A549 (cell line): ENCODE data around the gene CUZD1. TPM values are rescaled to one million over a fixed set of nuclear protein-coding genes. Genes with fewer than 3 reads are reported as not detected.

ENCODE experiments used
- ATAC-seq, 2 experiments: fragments of 200-7000 bp in 1 of 2; fragments of >200 bp in 1 of 2; cut with Nextera tagmentation in 1 of 2; cut with Tn5 transposase in 1 of 2; 3 replicates each; pipeline versions ENCODE4 v1.8.0 to v1.9.1; 2018 to 2020; ENCODE audit warnings: mild to moderate bottlenecking in 1 of 2, moderate library complexity in 1 of 2
- CTCF ChIA-PET: fragments of 300-600 bp; sonication (Branson Sonifier 250); formaldehyde crosslinking; extraction: SDS; loops from one replicate; lab custom pipeline; 2021; ENCODE audit warnings: antibody characterized with exemption, inconsistent platforms; lab: Yijun Ruan, JAX
- POLR2A ChIA-PET: fragments of 350-600 bp; formaldehyde crosslinking; extraction: SDS; loops from one replicate; lab custom pipeline; 2021; ENCODE audit warnings: antibody characterized with exemption, inconsistent platforms; lab: Yijun Ruan, JAX
- DNase-seq, 2 experiments: peaks; one replicate each; pipeline versions ENCODE4 v3.0.0 to v3.0.0-alpha.2; 2011 to 2016; ENCODE audit warnings: low read depth in 1 of 2, low spot score in 1 of 2
- FAIRE-seq: peaks from 2 replicates; lab custom pipeline; 2011; peaks lifted over from hg19 to GRCh38; lab: Jason Lieb, UNC
- H3K27ac ChIP-seq, 2 experiments: fragments of >200 bp; sonication (Bioruptor Twin); formaldehyde crosslinking; 3 replicates each; pipeline ENCODE4 v1.5.1; 2016 to 2017
- H3K4me1 ChIP-seq: fragments of >200 bp; sonication (Bioruptor Twin); formaldehyde crosslinking; 3 replicates; pipeline ENCODE4 v1.6.1; 2016
- H3K4me2 ChIP-seq: fragments of >200 bp; sonication (Bioruptor Twin); formaldehyde crosslinking; 3 replicates; pipeline ENCODE4 v1.6.1; 2016
- H3K4me3 ChIP-seq: fragments of >200 bp; sonication (Bioruptor Twin); formaldehyde crosslinking; 3 replicates; pipeline ENCODE4 v1.5.1; 2016
- H3K9me3 ChIP-seq: fragments of >200 bp; sonication (Bioruptor Twin); formaldehyde crosslinking; 3 replicates; pipeline ENCODE4 v1.6.1; 2016
- BCL3 ChIP-seq: fragments of >200 bp; sonication (Bioruptor Twin); formaldehyde crosslinking; IDR thresholded peaks from 3 replicates; pipeline ENCODE4 v1.6.1; 2016
- BHLHE40 ChIP-seq: IDR thresholded peaks from 2 replicates; pipeline ENCODE4 v1.6.1; 2012; ENCODE audit warnings: low read depth, low read length, inconsistent platforms
- CBX2 ChIP-seq: fragments of 200-600 bp; sonication (generic); IDR thresholded peaks from 2 replicates; pipeline ENCODE4 v1.6.1; 2016; ENCODE audit warnings: low read depth, mild to moderate bottlenecking, borderline replicate concordance
- CHD4 ChIP-seq: fragments of 200-600 bp; sonication (generic); IDR thresholded peaks from 2 replicates; pipeline ENCODE4 v1.6.1; 2016; ENCODE audit warnings: antibody characterized with exemption, mild to moderate bottlenecking, borderline replicate concordance
- EP300 ChIP-seq, 2 experiments: fragments of >200 bp; sonication (Bioruptor Twin); formaldehyde crosslinking; IDR thresholded peaks; 2 replicates in 1 of 2; 3 replicates in 1 of 2; pipeline ENCODE4 v1.6.1; 2016 to 2017
- ESRRA ChIP-seq: fragments of 150-350 bp; IDR thresholded peaks from 2 replicates; pipeline ENCODE4 v1.6.1; 2014; ENCODE audit warnings: mild to moderate bottlenecking, low read length, borderline replicate concordance
- HDAC2 ChIP-seq: fragments of 200-600 bp; sonication (generic); IDR thresholded peaks from 2 replicates; pipeline ENCODE4 v1.6.1; 2016
- HES2 ChIP-seq: fragments of >200 bp; sonication (Bioruptor Twin); formaldehyde crosslinking; IDR thresholded peaks from 2 replicates; pipeline ENCODE4 v1.6.1; 2016
- HEYL ChIP-seq: fragments of 250-450 bp; sonication (Bioruptor Pico); IDR thresholded peaks from 2 replicates; pipeline ENCODE4 v1.8.0; 2021; ENCODE audit warnings: mild to moderate bottlenecking, moderate library complexity
- HMGXB4 ChIP-seq: fragments of 250-450 bp; sonication (Bioruptor Pico); IDR thresholded peaks from 2 replicates; pipeline ENCODE4 v1.5.0; 2021; ENCODE audit warnings: mild to moderate bottlenecking, moderate library complexity, borderline replicate concordance
- HOXA7 ChIP-seq: fragments of 250-450 bp; sonication (Bioruptor Pico); IDR thresholded peaks from 2 replicates; pipeline ENCODE4 v1.5.0; 2020; ENCODE audit warnings: mild to moderate bottlenecking, moderate library complexity
- KDM5A ChIP-seq: fragments of 200-600 bp; sonication (generic); IDR thresholded peaks from 2 replicates; pipeline ENCODE4 v1.6.1; 2016; ENCODE audit warnings: antibody characterized with exemption, mild to moderate bottlenecking
- POLR2A ChIP-seq: IDR thresholded peaks from 2 replicates; pipeline ENCODE4 v1.6.1; 2012; ENCODE audit warnings: mild to moderate bottlenecking, low read length
- RAD21 ChIP-seq, 2 experiments: fragments of >200 bp in 1 of 2; sonication (Bioruptor Twin) in 1 of 2; formaldehyde crosslinking in 1 of 2; IDR thresholded peaks in 1 of 2; conservative IDR thresholded peaks in 1 of 2; 2 replicates in 1 of 2; 3 replicates in 1 of 2; pipeline ENCODE4 v1.6.1; 2012 to 2018; ENCODE audit warnings: inconsistent platforms in 1 of 2
- SREBF2 ChIP-seq: fragments of 450-650 bp; IDR thresholded peaks from 2 replicates; pipeline ENCODE4 v1.6.1; 2014; ENCODE audit warnings: mild to moderate bottlenecking, moderate library complexity
- TFCP2L1 ChIP-seq: fragments of 250-450 bp; sonication (Bioruptor Pico); IDR thresholded peaks from 2 replicates; pipeline ENCODE4 v1.5.0; 2021; ENCODE audit warnings: mild to moderate bottlenecking
- ZNF302 ChIP-seq: fragments of 250-450 bp; sonication (Bioruptor Pico); IDR thresholded peaks from 2 replicates; pipeline ENCODE4 v1.9.0; 2021; ENCODE audit warnings: inconsistent platforms, mild to moderate bottlenecking, moderate library complexity
- WGBS: methylation state at CpG from one replicate; pipeline ENCODE4 v1.1.6; 2017; ENCODE audit errors: missing lambda C conversion rate; 5-methylcytosine and 5-hydroxymethylcytosine counted together
- polyA plus RNA-seq, 4 experiments: library from polyadenylated mRNA; depleted of rRNA in 3 of 4; stranded (reverse); fragments of >200 nt; fragmentation: RNase III in 1 of 4; extraction: RNeasy Plus Mini Kit Qiagen cat#74134 plus additional on column Dnase treatment in 1 of 4; gene quantifications; 2 replicates in 3 of 4; 3 replicates in 1 of 4; pipeline ENCODE4 v1.2.3, GENCODE V29; 2011 to 2017
- TF ChIP-seq, protein P1 (sequence below): IDR thresholded peaks from 2 replicates; pipeline ENCODE4 v1.6.1; 2012; ENCODE audit warnings: low read depth, borderline replicate concordance
- TF ChIP-seq, protein P2 (sequence below): fragments of 450-650 bp; IDR thresholded peaks from 2 replicates; pipeline ENCODE4 v1.6.1; 2014; ENCODE audit warnings: antibody characterized with exemption
- TF ChIP-seq, protein P3 (sequence below): fragments of 250-450 bp; sonication (Bioruptor Pico); IDR thresholded peaks from 2 replicates; pipeline ENCODE4 v1.5.0; 2020; ENCODE audit warnings: low read depth, mild to moderate bottlenecking, moderate library complexity

CUZD1 gene
- polyA plus RNA-seq, 2 of the 4 experiments (the other 2 are of a cell fraction), result 1.4 to 2.8 TPM

DNA sequence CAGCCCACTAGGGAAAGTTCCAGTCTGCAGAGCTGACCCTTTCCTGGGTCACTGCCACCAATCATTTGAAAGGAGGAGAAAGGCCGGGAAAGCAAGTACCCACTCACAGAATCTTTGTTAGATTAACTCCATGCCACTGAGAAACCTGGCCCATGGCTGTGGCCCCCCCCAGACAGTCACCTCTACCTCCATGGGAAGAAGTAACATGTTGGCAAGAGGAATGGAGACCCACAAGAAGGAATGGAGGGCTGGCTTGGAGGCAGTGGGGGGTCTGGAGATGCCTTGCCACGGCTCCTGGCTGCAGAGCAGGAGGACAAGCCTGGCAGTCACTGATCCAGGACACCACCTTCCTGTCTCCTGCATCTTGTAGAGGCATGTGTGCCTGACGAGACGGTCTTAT, 32.9 kb downstream of the CUZD1 start:
- ATAC-seq (no peak), FAIRE-seq (no peak), DNase-seq (no peak)
- Histone ChIP-seq H3K9me3 (no peaks in the 10 kb centered on the region), H3K4me3 (no peak overlapping the region), H3K27ac (no peak overlapping the region), H3K4me1 (no peaks in the 10 kb centered on the region), H3K4me2 (no peak overlapping the region)
- WGBS, result 8% methylated on average over 4 of the region's 4 CpGs
- POLR2A ChIA-PET, result no interaction called here
- CTCF ChIA-PET, result no interaction called here
- no peak for TF ChIP-seq SREBF2
- no peak for TF ChIP-seq ESRRA
- TF ChIP-seq RAD21 (conservative IDR thresholded peaks at IDR 0.05 in 1 of 2, IDR thresholded peaks at IDR 0.05 in 1 of 2), result no peak
- TF ChIP-seq HDAC2, result no peak
- no peak for TF ChIP-seq HES2
- no peak for TF ChIP-seq KDM5A
- TF ChIP-seq, protein P1, sequence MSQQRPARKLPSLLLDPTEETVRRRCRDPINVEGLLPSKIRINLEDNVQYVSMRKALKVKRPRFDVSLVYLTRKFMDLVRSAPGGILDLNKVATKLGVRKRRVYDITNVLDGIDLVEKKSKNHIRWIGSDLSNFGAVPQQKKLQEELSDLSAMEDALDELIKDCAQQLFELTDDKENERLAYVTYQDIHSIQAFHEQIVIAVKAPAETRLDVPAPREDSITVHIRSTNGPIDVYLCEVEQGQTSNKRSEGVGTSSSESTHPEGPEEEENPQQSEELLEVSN, result no peak
- no peak for TF ChIP-seq TFCP2L1
- TF ChIP-seq HEYL (CRISPR knock-in tag), result no peak
- TF ChIP-seq, protein P2, sequence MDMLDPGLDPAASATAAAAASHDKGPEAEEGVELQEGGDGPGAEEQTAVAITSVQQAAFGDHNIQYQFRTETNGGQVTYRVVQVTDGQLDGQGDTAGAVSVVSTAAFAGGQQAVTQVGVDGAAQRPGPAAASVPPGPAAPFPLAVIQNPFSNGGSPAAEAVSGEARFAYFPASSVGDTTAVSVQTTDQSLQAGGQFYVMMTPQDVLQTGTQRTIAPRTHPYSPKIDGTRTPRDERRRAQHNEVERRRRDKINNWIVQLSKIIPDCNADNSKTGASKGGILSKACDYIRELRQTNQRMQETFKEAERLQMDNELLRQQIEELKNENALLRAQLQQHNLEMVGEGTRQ, result no peak
- TF ChIP-seq CHD4, result no peak
- TF ChIP-seq, protein P3, sequence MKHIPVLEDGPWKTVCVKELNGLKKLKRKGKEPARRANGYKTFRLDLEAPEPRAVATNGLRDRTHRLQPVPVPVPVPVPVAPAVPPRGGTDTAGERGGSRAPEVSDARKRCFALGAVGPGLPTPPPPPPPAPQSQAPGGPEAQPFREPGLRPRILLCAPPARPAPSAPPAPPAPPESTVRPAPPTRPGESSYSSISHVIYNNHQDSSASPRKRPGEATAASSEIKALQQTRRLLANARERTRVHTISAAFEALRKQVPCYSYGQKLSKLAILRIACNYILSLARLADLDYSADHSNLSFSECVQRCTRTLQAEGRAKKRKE, result no peak

GRCh38 chr10:122802282-122802681, 43.4 kb downstream of the CUZD1 start:
- FAIRE-seq, result no peak
- DNase-seq, result no peak
- no peaks in the 10 kb centered on the region for H3K4me1 ChIP-seq
- POLR2A ChIA-PET, result no interaction called here
- no peak overlapping the region for H3K4me3 ChIP-seq
- no peak overlapping the region for H3K4me2 ChIP-seq
- 37% methylated on average over 4 of the region's 7 CpGs for WGBS
- CTCF ChIA-PET, result interaction anchor here (1.1 kb wide), 2 partner anchors 10 to 241 kb away, joined by 3 read pairs; no protein-coding TSS in a partner anchor
- no peaks in the 10 kb centered on the region for H3K9me3 ChIP-seq
- ATAC-seq, result no peak; a peak in 1 of 6 replicates
- H3K27ac ChIP-seq, result no peak overlapping the region
- TF ChIP-seq POLR2A, result peak; percentile 13; the same call in 1 of the 2 replicates
- no peak for TF ChIP-seq HOXA7 (CRISPR knock-in tag)

DNA sequence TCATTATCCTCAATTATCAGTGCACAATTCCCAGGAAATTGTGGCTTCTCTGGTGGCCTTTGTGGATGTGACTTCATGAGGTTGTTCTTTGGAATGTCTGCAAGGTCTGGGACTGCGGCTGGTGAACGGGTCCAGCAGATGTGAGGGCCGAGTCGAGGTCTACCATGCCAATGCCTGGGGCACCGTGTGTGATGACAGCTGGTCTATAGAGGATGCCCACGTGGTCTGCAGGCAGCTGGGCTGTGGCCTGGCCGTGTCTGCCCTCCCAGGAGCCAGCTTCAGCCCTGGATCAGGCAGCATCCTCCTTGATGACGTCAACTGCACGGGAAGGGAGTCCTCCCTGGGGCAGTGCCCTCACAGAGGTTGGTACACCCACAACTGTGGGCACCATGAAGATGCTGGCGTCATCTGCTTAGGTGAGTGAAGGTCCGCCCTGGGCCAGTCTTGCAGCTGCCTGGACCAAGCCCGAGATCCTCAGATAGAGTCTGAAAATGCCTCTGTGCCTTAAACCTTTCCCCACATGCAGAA, 46.9 kb downstream of the CUZD1 start:
- Histone ChIP-seq H3K9me3 (no peaks in the 10 kb centered on the region), H3K27ac (no peak overlapping the region), H3K4me3 (no peak overlapping the region), H3K4me2 (no peak overlapping the region), H3K4me1 (no peaks in the 10 kb centered on the region)
- no peak for FAIRE-seq
- CTCF ChIA-PET, result no interaction called here
- POLR2A ChIA-PET, result no interaction called here
- no peak for ATAC-seq
- TF ChIP-seq BHLHE40 (no peak), BCL3 (no peak), HDAC2 (no peak), CBX2 (no peak), RAD21 (conservative IDR thresholded peaks at IDR 0.05 in 1 of 2, IDR thresholded peaks at IDR 0.05 in 1 of 2) (no peak), HMGXB4 (CRISPR knock-in tag) (no peak), ZNF302 (CRISPR knock-in tag) (no peak), EP300 (IDR thresholded peaks at IDR 0.05) (no peak)
- WGBS, result 21% methylated on average over 10 of the region's 12 CpGs
- DNase-seq, result no peak
